ENCODE results near the gene OR7C1.

The OR7C1 gene

GRCh38 chr19:14764401-14764800, 70.6 kb downstream of the OR7C1 start:
- no peak for DNase-seq

GRCh38 chr19:14763497-14764145, 71.4 kb downstream of the OR7C1 start:
- DNase-seq = no peak

GRCh38 chr19:14762111-14762510, 72.9 kb downstream of the OR7C1 start:
- no peak for DNase-seq

DNA sequence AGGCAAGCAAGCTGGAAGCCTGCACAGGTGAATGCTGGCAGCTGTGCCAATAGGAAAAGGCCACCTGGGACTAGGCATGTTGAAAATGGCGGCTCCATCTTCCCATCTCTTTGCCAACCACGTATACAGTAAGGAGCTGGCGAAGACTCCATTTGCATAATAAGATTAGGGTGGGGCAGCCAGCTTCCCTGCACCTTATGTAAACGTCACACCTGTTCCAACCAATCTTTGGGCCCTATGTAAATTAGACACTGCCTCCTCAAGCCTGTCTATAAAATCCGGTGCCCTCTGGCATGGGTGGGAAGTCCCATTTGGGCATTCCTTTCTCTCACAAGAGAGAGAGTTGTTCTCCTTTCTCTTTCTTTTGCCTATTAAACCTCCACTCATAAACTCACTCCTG, 73.4 kb downstream of the OR7C1 start:
- no peak for DNase-seq

- no peak for DNase-seq
These were observed 76.2 kb downstream of the OR7C1 start for GRCh38 chr19:14758816-14759215.

GRCh38 chr19:14748601-14749000, 86.4 kb downstream of the OR7C1 start:
- no peak for DNase-seq
